ENCODE measurements around the gene ALG14.
"Not testable (repeated sequence)": the region's sequence is repeated elsewhere in the genome, so short reads cannot be mapped to it uniquely, and the experiment has no call there.

Gene ALG14

GRCh38 chr1:95086949-95087533 lies 14.3 kb upstream of the ALG14 start:
- no peak for DNase-seq

GRCh38 chr1:95085376-95085775 lies 12.6 kb upstream of the ALG14 start:
- DNase-seq = no peak

GRCh38 chr1:95084317-95085176 lies 11.8 kb upstream of the ALG14 start:
- peak; percentile 46 for DNase-seq

DNA sequence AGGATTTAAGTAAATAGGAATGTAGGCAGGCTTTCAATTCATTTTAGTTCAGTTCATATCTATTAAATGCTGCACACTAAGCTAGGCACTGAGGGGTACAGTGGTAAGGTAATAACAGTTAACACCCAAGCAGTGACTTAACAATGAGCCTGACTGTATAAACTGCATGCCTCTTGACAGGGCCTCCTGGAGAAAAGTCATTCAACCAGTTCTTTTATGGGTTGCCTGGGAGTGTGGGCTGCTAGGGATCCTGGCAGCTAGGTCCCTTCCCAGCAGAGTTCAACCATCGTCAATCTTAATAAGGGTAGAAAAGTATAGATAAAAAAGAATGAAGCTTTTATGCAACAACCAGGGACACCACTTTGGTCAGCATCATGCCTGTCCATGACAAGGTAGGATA lies 8.1 kb upstream of the ALG14 start:
- no peak for DNase-seq

DNA sequence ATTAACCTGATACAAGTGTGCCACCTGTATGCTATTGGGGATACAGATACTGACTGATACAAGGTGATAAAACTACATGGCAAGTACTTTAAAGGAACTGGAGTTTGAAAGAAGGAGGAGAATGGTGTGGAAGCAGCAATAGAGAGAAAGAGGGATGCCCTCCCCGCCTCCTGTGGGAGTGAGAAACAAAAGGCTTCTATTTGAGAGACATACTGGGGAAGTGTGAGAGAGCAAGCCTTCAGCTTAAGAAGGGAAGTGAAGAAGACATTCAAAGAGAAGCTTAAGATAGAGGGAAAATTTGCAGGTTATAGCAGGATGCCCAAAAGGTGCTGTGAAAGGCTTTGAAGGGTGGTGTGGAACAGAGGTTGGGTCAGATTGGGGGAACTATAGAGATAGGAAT lies 7.7 kb upstream of the ALG14 start:
- DNase-seq = no peak

GRCh38 chr1:95076034-95076433 lies 3.3 kb upstream of the ALG14 start:
- DNase-seq = no peak

DNA sequence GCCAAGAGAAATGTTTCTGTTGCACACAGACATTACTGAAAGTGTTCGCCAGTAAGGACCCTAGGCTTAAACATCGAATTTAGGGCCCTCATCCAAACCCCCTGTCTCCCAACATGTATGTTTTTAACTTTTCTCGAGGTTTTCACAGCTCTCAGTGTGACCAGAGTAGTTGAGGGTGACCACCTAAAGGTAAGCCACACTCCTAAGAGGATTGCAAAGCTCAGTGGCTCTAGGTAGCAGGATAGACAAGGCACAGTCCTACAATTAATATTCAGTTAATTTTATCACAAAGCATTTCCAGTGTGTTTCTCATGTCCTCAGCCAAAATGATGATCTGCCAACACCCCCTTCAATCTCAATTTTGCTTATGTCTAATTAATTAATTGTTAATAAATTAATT lies 695 bp upstream of the ALG14 start:
- no peak for DNase-seq

DNA sequence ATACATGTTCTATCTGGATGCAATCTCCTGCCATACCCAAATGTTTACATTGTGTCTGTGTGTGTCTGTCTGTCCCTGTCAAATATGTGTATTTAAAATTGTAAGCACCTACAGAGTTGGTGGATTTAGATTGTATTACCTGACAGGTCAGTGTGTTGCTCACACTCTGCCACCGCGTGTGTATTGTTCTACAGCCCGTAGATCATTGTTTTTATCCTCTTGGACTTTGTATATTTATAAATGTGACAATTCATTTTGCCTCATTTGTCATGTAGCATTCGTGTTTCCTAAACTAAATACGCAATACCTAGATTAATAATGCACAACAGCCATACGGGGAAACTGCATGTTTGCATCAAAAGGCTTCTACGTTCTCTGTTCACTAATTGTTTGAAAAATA lies 634 bp downstream of the ALG14 start:
- DNase-seq = no peak

- DNase-seq = no peak
These were observed 1.2 kb downstream of the ALG14 start for GRCh38 chr1:95071539-95071938.

DNA sequence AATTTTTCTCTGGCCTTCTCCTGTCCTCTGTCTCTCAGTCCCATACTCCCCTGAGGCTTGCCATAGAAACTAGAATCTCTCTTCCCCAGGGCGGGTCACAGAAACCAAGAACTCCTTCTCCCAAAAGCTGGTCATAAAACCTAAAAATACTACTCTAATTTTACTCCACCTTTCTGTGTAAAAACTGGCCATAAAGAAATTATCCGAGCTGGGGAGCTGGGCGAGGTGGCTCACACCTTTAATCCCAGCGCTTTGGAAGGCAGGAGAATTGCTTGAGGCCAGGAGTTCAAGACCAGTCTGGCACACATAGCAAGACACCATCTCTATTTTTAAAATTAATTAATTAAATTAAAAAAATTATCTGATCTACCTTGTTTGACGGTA lies 3.0 kb downstream of the ALG14 start:
- no peak for DNase-seq

- DNase-seq = no peak
These were observed 3.6 kb downstream of the ALG14 start for GRCh38 chr1:95068956-95069709.

GRCh38 chr1:95067568-95067967 lies 5.2 kb downstream of the ALG14 start:
- peak; percentile 20 for DNase-seq

DNA sequence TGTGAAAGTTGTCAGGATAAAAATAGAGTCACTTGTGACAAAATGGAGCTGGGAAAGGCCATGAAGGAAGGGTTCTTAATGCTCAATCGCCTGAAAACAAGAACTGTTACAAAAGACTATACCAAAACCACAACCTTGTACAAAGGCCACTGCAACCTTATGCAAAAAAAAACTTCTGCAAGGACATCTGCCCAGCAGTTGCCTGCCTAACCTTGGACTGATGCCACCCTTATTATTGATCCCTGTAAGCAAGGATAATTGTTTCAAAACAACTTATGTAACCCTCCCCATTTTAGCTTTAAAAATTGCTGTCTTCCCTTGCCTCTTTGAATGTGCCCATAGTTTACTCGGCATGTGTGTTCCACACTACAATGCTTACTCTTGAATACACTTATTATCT lies 5.7 kb downstream of the ALG14 start:
- peak; percentile 69 for DNase-seq

- no peak for DNase-seq
These were observed 11.2 kb downstream of the ALG14 start for GRCh38 chr1:95061445-95062006.

GRCh38 chr1:95058974-95059373 lies 13.8 kb downstream of the ALG14 start:
- no peak for DNase-seq

DNA sequence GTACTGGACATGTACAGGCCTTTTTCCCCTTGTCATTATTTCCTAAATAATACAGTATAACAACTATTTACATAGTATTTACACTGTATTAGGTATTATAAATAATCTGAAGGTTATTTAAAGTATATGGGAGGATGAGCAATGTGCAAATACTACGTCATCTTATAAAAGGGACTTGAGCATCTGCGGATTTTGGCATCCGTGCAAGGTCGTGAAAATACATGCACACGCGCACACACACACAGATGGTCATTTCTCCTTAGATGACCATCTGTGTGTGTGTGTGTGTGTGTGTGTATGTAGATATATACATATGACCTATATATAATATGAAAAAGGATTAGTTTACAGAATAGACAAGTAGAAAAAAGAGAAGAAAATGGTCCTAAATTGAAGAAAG lies 15.4 kb downstream of the ALG14 start:
- no peak for DNase-seq

DNA sequence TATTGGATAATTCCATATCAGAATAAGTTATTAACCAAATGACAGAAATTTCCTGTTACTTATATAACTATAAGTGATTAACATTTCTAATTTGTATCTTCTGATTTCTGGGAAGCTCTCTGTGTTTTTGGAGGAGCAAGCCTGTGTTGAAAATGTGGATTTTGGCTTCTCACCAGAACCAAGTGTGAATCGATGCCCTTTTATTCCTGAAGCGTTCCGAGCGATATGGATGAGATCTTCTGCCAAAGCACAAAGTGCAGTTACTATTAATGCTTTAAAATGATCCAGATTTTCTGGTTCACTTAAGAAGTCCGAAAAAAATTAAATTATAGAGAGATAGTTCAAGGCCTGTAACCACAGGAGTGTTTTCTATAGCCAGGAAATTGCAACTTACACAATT lies 22.8 kb downstream of the ALG14 start:
- DNase-seq = peak; percentile 44

- DNase-seq = no peak
These were observed 24.4 kb downstream of the ALG14 start for GRCh38 chr1:95048317-95048716.

DNA sequence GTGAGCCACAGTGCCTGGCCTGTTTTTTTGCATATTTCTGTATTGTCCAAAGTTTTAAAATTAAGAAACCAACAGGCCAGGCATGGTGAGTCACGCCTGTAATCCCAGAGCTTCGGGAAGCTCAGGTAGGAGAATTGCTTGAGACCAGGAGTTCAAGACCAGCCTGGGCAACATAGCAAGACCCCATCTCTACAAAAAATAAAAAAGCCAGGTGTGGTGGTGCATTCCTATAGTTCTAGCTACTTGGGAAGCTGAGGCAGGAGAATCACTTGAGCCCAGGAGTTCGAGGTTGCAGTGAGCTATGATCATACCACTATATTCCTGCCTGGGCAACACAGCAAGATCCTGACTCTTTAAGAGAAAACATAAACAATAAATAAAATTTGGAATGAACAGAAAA lies 25.1 kb downstream of the ALG14 start:
- DNase-seq = not testable (repeated sequence)

- no peak for DNase-seq
These were observed 26.4 kb downstream of the ALG14 start for GRCh38 chr1:95046359-95046758.

DNA sequence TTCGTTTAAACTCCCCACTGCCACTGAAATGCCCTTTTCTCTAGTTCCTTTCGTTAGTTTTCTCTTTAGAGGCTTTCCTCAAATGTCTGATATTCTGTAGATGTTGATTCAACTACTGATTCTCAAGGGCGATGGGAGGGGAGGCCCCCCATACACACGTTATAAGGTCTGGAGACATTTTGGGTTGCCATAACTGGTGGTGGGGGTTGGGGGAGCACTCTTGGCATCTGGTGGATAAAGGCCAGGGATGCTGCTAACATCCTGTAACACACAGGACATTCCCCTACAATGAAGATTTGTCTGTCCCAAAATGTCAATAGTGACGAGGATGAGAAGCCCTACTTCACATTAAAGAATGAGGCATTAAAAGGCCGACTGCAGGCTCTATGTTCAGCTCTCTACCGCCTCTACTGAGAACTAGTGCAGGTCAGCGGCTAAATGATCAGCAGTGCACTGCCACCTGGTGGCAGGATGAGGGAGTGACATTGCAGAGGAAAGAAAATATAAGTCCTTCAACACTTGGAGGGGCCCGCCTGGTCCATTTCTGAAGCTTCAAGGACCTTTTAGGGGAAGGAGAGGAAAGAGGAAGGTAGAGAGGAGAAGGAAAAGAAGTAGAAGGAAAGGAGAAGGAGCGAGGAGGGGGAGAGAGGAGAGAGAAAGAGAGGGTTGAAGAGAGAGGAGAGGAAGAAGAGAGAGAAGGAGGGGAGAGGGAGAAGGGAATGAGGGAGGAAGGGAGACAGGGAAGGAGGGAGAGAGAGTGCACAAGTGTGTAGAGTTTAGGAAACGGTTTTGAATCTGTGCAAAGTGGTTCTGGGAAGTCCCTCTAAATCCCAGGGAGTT lies 29.4 kb downstream of the ALG14 start:
- DNase-seq = peak; percentile 89

DNA sequence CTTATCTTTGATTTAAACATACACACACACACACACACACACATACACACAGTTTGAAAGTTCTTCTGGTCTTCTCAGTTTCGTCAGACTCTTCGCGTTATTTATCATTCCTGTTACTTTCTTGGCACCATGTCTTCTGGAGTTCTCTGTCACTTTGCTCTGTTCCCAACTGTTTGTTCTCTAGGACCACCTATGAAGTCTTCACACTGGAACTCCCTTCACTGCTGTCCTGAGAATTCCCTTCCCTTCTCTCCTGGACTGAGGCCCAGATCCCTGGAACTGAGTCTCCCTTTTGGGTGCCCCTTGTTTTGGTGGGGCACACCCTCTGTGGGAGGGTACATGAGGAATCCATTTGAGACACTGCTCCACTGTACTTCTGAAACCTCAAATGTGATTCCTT lies 30.5 kb downstream of the ALG14 start:
- no peak for DNase-seq
